ENCODE measurements around the gene SLC34A1.

GRCh38 chr5:177435847-177436536 lies 51.8 kb downstream of the SLC34A1 start:
- TF ChIP-seq CTCF (IDR thresholded peaks at IDR 0.05; ENCODE audit: low read length) (no peak), EZH2 (IDR thresholded peaks at IDR 0.05; ENCODE audit: borderline replicate concordance, low read length) (no peak)

Data from OCI-LY1 (cell line).